Astrocyte of the spinal cord (primary cell): ENCODE measurements around the gene CYTH1.

Source experiments
- DNase-seq: peaks from one replicate; pipeline ENCODE4 v3.0.0; 2011; ENCODE audit warnings: low read depth, low spot score
- H3K4me3 ChIP-seq: 2 replicates; pipeline ENCODE4 v1.5.1; 2011; ENCODE audit warnings: low read depth, mild to moderate bottlenecking, low read length, moderate library complexity
- CTCF ChIP-seq: IDR thresholded peaks from 2 replicates; pipeline ENCODE4 v1.5.1; 2012; ENCODE audit warnings: low read depth, mild to moderate bottlenecking, low read length, inconsistent platforms
- in situ Hi-C: cut with HindIII; loops from 2 replicates; pipeline ENCODE4 v1.10.0; 2017; ENCODE audit warnings: low sequenced_read_pairs

CYTH1 gene

GRCh38 chr17:78678222-78678557 is 103.9 kb downstream of the CYTH1 start:
- no peak for TF ChIP-seq CTCF
- in situ Hi-C loops = no loop called here
- DNase-seq = no peak
- H3K4me3 ChIP-seq = no peak overlapping the region

DNA sequence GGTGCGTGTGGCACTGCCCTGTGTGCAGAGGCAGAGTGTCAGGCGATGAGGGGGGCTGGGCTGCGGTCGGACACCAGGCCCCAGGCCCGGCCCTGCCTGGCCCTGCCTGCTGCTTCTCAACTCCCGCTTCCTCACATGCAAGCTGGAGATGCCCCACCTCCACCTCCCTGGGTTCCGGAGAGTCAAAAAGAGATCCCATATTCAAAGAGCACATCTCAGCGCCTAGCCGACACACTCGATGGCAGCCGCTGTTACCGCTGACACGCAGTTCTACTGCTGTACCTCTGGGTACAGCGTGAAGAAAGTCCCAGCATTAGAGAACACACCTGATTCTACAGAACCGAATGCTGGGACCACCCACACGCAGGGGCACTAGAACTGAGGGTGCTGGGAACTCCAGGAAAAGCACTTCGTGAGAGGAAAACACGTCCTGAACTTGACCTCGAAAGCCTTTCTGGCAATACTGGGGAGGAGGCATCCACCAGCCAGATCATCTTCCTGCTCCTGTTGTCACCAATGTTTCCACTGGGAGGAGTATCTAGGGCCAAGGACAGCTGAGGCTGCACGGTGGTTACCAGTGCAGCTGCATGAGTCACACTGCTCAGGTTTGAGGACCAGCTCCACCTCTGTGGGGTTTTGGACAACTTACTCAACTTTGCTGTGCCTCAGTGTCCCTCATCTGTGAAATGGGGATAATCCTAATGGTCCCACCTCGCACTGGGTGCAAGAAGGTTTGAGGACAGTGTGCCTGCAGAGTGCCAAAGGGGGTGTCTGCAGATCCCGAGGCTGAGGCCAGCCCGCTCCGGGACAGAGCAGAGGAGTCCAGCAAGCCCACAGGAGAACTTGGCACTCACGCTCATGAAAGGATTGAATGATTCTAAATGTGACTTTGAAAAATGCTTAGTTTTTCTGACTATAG is 104.5 kb downstream of the CYTH1 start:
- no peak overlapping the region for H3K4me3 ChIP-seq
- in situ Hi-C loops = no loop called here
- no peak for TF ChIP-seq CTCF
- no peak for DNase-seq

- DNase-seq = no peak
- no peak for TF ChIP-seq CTCF
- no peak overlapping the region for H3K4me3 ChIP-seq
- in situ Hi-C loops = no loop called here
These were observed 105.4 kb downstream of the CYTH1 start for GRCh38 chr17:78676412-78677302.

GRCh38 chr17:78675836-78676235 is 106.2 kb downstream of the CYTH1 start:
- in situ Hi-C loops = no loop called here
- no peak for DNase-seq
- TF ChIP-seq CTCF = no peak

DNA sequence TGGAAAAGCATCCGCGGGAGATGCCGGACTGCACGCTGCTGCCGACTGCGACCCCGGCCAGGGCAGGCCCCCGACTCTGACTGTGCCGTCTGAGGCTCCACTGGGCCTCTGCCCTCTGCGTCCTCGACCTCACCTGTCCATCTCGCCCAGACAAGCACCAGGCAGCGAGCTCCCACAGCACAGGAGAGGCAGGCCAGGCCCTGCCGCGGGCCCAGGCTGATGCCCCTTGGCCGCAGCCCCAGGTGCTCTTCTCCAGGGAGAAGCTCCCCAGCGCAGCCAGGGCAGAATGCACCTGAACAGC is 106.8 kb downstream of the CYTH1 start:
- no peak for TF ChIP-seq CTCF
- no peak overlapping the region for H3K4me3 ChIP-seq
- no peak for DNase-seq
- in situ Hi-C loops = no loop called here

More at GRCh38 chr17:78675836-78676235, 106.2 kb downstream of the CYTH1 start:
- H3K4me3 ChIP-seq = no peak overlapping the region

DNA sequence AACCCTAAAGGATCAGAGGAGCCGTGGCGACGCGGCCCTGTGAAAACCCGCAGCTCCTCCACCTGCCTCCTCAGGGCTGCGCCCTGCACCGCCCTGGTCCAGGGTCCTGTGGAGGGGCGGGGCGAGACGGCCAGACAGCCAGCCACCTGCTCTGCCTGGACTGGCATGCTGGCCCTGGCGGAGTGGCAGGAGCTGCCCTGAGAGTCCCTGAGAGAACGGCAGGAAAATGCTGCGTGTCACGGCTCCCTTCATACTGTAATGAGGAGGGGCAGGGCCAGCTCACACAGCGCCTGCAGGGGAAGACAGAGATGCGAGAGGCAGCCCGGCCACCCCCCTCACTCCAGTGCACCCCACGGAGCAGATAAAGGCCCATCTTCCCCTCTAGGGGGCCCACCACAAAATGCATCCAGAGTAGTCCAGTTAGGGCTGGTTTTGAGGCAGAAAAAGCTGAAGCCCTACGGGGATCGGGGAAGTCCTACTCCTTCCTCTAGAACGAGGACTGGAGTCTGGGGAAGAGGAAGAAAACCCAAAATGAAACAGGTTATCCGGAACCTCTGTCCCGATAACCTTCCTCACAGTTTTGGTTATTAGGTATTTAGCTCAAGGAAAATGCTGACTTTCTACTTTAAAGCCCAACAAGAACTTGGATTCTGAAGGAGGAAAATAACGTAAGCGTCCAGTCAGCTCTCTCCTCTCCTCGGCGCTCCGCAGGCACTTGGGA is 107.3 kb downstream of the CYTH1 start:
- no peak for TF ChIP-seq CTCF
- no peak overlapping the region for H3K4me3 ChIP-seq
- no peak for DNase-seq
- in situ Hi-C loops = no loop called here
